Stimulated activated CD8-positive, alpha-beta memory T cell treated with anti-CD3 and anti-CD28 coated beads, Interleukin-2, amount 100 ng/mL, for 1 hour (primary cell): ENCODE data around the gene ELP2.

ENCODE experiments used
- DNase-seq, 2 donors: peaks; one replicate each; pipeline ENCODE4 v3.0.0-alpha.2; 2020; ENCODE audit warnings: low read depth in 2 of 2

The ELP2 gene

GRCh38 chr18:36229188-36229587 is 99.5 kb downstream of the ELP2 start:
- DNase-seq = no peak
